SU-DHL-6 (cell line): ENCODE measurements around the gene MAPK1IP1L.

ENCODE experiments used
- H2AFZ ChIP-seq: fragments of 200-600 bp; sonication (generic); 2 replicates; pipeline ENCODE4 v1.6.1; 2014; ENCODE audit warnings: low read depth, mild to moderate bottlenecking, moderate library complexity, mixed read lengths, antibody characterized with exemption, low read length; ENCODE audit not compliant: severe bottlenecking
- H3F3A ChIP-seq: fragments of 200-600 bp; shearing (Covaris generic); 2 replicates; pipeline ENCODE4 v1.6.0; 2016; ENCODE audit warnings: antibody characterized with exemption, mild to moderate bottlenecking; ENCODE audit not compliant: insufficient read depth
- H3K27ac ChIP-seq: fragments of 200-600 bp; sonication (generic); 2 replicates; pipeline ENCODE4 v1.5.1; 2016; ENCODE audit warnings: low read depth, mild to moderate bottlenecking, low read length, moderate library complexity, mixed read lengths
- H3K27me3 ChIP-seq: fragments of 200-600 bp; sonication (generic), shearing (Covaris generic); 2 replicates; pipeline ENCODE4 v1.6.0; 2014; ENCODE audit warnings: mild to moderate bottlenecking, low read length
- H3K36me3 ChIP-seq: fragments of 200-600 bp; sonication (generic); 2 replicates; pipeline ENCODE4 v1.6.1; 2014; ENCODE audit warnings: mild to moderate bottlenecking, low read length, mixed read lengths
- H3K4me2 ChIP-seq: fragments of 300-600, 200-600 bp; shearing (Covaris generic), sonication (generic); 2 replicates; pipeline ENCODE4 v1.6.0; 2014; ENCODE audit warnings: low read length, low read depth, mild to moderate bottlenecking; ENCODE audit not compliant: poor library complexity, severe bottlenecking
- H3K4me3 ChIP-seq: fragments of 200-600 bp; sonication (generic); 2 replicates; pipeline ENCODE4 v1.5.1; 2014; ENCODE audit warnings: antibody characterized with exemption, low read length, mild to moderate bottlenecking, mixed read lengths; ENCODE audit not compliant: insufficient read depth, poor library complexity, severe bottlenecking
- H3K79me2 ChIP-seq: fragments of 200-600 bp; sonication (generic); 2 replicates; pipeline ENCODE4 v1.6.1; 2014; ENCODE audit warnings: mild to moderate bottlenecking, low read length, moderate library complexity; ENCODE audit not compliant: insufficient read depth
- H3K9ac ChIP-seq: fragments of 200-600 bp; sonication (generic); 2 replicates; pipeline ENCODE4 v1.7.0; 2014; ENCODE audit warnings: mild to moderate bottlenecking, low read length
- H3K9me2 ChIP-seq: fragments of 200-600 bp; sonication (generic); replicated peaks from 2 replicates; pipeline ENCODE4 v1.6.1; 2014; ENCODE audit warnings: low read length; ENCODE audit not compliant: insufficient read depth
- H3K9me3 ChIP-seq: fragments of 200-600 bp; sonication (generic); 2 replicates; pipeline ENCODE4 v1.6.1; 2014; ENCODE audit warnings: low read length, mixed read lengths; ENCODE audit not compliant: insufficient read depth
- H4K20me1 ChIP-seq: fragments of 200-600 bp; sonication (generic); 2 replicates; pipeline ENCODE4 v1.6.1; 2014; ENCODE audit warnings: low read depth, mild to moderate bottlenecking, antibody characterized with exemption, low read length, moderate library complexity, mixed read lengths
- EZH2phosphoT487 ChIP-seq: fragments of 200-600 bp; sonication (generic), shearing (Covaris generic); conservative IDR thresholded peaks from 2 replicates; pipeline ENCODE4 v1.6.1; 2018; ENCODE audit warnings: mild to moderate bottlenecking, antibody characterized with exemption, low read length, moderate library complexity, mixed read lengths
- TF ChIP-seq, protein P1 (sequence below): fragments of 200-600 bp; sonication (generic); IDR thresholded peaks from one replicate; pipeline ENCODE4 v1.5.1; 2017; ENCODE audit warnings: antibody characterized with exemption, mild to moderate bottlenecking, low read length, moderate library complexity; ENCODE audit not compliant: insufficient read depth, poor library complexity, severe bottlenecking

Gene MAPK1IP1L

DNA sequence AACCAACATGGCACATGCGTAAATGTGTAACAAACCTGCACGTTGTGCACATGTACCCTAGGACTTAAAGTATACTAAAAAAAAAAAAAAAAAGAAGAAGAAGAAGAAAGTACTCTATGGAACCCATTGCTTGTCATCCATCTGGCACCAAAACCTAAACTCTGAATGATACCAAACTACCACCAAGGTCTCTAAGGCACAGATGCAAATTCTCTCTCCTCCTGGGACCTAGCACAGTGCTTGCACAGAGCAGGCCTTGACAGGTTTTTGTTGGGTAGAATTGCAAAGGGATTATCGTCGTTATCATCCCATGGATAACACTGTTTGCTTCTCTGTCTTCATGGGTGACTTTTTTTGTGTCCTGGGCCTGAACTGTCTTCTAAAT, 64.4 kb downstream of the MAPK1IP1L start:
- TF ChIP-seq, protein P1, sequence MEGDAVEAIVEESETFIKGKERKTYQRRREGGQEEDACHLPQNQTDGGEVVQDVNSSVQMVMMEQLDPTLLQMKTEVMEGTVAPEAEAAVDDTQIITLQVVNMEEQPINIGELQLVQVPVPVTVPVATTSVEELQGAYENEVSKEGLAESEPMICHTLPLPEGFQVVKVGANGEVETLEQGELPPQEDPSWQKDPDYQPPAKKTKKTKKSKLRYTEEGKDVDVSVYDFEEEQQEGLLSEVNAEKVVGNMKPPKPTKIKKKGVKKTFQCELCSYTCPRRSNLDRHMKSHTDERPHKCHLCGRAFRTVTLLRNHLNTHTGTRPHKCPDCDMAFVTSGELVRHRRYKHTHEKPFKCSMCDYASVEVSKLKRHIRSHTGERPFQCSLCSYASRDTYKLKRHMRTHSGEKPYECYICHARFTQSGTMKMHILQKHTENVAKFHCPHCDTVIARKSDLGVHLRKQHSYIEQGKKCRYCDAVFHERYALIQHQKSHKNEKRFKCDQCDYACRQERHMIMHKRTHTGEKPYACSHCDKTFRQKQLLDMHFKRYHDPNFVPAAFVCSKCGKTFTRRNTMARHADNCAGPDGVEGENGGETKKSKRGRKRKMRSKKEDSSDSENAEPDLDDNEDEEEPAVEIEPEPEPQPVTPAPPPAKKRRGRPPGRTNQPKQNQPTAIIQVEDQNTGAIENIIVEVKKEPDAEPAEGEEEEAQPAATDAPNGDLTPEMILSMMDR = no peak
- TF ChIP-seq EZH2phosphoT487 = no peak
- no peaks in the 10 kb centered on the region for H3K36me3 ChIP-seq
- H3K27ac ChIP-seq = no peak overlapping the region
- no peaks in the 10 kb centered on the region for H3F3A ChIP-seq
- no peak overlapping the region for H3K4me2 ChIP-seq
- H3K27me3 ChIP-seq = no peaks in the 10 kb centered on the region
- H3K4me3 ChIP-seq = no peak overlapping the region
- no peaks in the 10 kb centered on the region for H3K9me3 ChIP-seq
- H4K20me1 ChIP-seq = no peaks in the 10 kb centered on the region
- no peak overlapping the region for H3K9ac ChIP-seq
- no peaks in the 10 kb centered on the region for H3K9me2 ChIP-seq
- H3K79me2 ChIP-seq = no peaks in the 10 kb centered on the region
- H2AFZ ChIP-seq = no peak overlapping the region

DNA sequence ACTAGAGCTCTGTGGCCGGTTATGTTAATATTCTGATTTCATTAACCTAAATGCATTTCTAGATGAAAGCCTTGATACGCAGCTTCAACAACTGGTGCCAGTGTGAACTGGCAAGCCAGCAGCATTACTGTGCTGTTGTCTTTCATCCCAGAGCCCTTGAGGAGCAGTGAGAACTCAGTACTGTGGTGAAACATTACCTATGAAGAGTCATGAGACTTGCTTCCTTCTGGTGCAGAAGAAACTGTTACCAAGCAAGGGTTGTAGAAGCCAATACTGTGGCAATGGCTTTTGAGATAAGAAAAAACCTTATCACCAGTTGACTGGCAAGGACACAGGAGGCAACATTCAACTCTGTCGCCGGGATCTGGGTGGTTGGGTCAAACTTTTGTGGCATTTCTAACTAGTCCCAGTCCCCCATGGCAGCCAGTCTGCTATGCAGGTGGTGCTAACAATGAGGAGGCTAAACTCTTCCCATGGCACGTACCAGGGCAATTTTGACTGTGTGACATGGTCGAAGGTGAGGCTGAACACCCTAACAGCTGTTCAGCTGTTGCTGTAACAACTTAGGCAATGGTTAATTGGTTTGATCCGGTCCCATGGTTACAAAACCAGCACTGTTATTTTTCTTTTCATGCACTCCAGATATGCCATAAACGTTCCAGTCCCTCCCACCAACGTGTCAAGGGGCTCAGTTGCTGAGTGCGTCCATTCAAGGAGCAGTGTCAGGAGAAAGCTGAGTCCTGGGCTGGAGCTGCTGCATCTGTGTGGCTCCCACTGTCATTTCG, 65.0 kb downstream of the MAPK1IP1L start:
- H3K4me2 ChIP-seq = no peak overlapping the region
- no peak overlapping the region for H3K9ac ChIP-seq
- no peak for TF ChIP-seq EZH2phosphoT487
- TF ChIP-seq, protein P1 = no peak

DNA sequence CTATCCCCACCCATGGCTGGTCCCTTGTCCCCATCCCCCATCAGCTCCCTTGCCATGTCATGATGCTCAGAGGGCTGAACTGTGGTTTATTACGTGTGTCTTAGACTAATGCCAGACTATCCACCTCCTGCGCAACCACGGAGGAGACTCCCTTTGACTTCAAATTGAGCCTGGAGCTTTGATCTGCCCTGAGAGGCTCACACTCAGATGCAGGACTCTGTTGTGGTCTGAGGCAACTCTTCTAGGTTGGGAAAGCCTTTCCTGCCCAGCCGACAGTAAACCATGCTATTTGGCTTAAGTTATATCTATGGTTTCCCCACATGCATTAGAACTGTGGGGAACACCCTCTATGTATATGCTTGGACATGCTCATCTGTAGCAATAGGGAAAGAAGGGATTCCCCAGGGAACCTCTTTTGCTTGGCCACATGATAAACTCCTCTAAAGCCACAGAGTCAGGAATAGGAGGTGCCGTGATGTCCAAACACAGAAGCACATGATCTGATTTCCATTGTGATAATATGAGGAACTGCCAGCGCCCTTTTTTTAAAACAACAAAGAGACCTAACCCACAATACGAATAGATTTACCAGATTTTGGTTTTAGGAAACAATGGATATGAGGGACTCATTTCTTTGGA, 66.5 kb downstream of the MAPK1IP1L start:
- H4K20me1 ChIP-seq = no peaks in the 10 kb centered on the region
- H3K27me3 ChIP-seq = no peaks in the 10 kb centered on the region
- no peaks in the 10 kb centered on the region for H3K9me3 ChIP-seq
- no peak overlapping the region for H3K4me2 ChIP-seq
- H3K36me3 ChIP-seq = no peaks in the 10 kb centered on the region
- no peak overlapping the region for H2AFZ ChIP-seq
- H3K9ac ChIP-seq = no peak overlapping the region
- no peak overlapping the region for H3K27ac ChIP-seq
- no peak overlapping the region for H3K4me3 ChIP-seq
- TF ChIP-seq EZH2phosphoT487 = no peak
- TF ChIP-seq, protein P1 = no peak
- no peaks in the 10 kb centered on the region for H3F3A ChIP-seq
- H3K9me2 ChIP-seq = no peaks in the 10 kb centered on the region
- no peaks in the 10 kb centered on the region for H3K79me2 ChIP-seq

More for the DNA sequence above, 65.0 kb downstream of the MAPK1IP1L start:
- no peaks in the 10 kb centered on the region for H3K9me2 ChIP-seq
- no peaks in the 10 kb centered on the region for H3F3A ChIP-seq
- no peaks in the 10 kb centered on the region for H3K27me3 ChIP-seq
- H3K9me3 ChIP-seq = no peaks in the 10 kb centered on the region
- H4K20me1 ChIP-seq = no peaks in the 10 kb centered on the region
- no peak overlapping the region for H3K4me3 ChIP-seq
- no peaks in the 10 kb centered on the region for H3K79me2 ChIP-seq
- no peak overlapping the region for H3K27ac ChIP-seq
- no peaks in the 10 kb centered on the region for H3K36me3 ChIP-seq
- H2AFZ ChIP-seq = no peak overlapping the region
